Vagina (tissue), 2 donors: ENCODE measurements around the gene LTB4R2.

Experiments
- CTCF ChIP-seq, 3 experiments: fragments of 450-650 bp in 2 of 3; fragments of 200-600 bp in 1 of 3; sonication (generic) in 1 of 3; IDR thresholded peaks; one replicate each; pipeline ENCODE4 v1.5.1; 2017 to 2019; ENCODE audit warnings: antibody characterized with exemption in 3 of 3, mild to moderate bottlenecking in 2 of 3, moderate library complexity in 2 of 3
- POLR2A ChIP-seq, 2 donors: fragments of 450-650 bp; IDR thresholded peaks; one replicate each; pipeline ENCODE4 v1.6.1; 2017; ENCODE audit warnings: antibody characterized with exemption in 2 of 2, mild to moderate bottlenecking in 2 of 2, moderate library complexity in 2 of 2
- POLR2AphosphoS5 ChIP-seq, 2 donors: sonication (generic); formaldehyde crosslinking; IDR thresholded peaks; one replicate each; pipeline ENCODE4 v1.9.0; 2017; ENCODE audit warnings: antibody characterized with exemption in 2 of 2, mild to moderate bottlenecking in 2 of 2, low read depth in 1 of 2; ENCODE audit not compliant: insufficient read depth in 1 of 2

- TF ChIP-seq CTCF (IDR thresholded peaks at IDR 0.05) (no peak), POLR2AphosphoS5 (IDR thresholded peaks at IDR 0.05; ENCODE audit: insufficient read depth in 1 of 2, low read depth in 1 of 2) (no peak), POLR2A (IDR thresholded peaks at IDR 0.05) (no peak)
Measured at GRCh38 chr14:24273422-24273998, 36.4 kb upstream of the LTB4R2 start.
